Ishikawa (cell line): Measurements from ENCODE around the gene THSD1.

ENCODE experiments used
- CEBPB ChIP-seq: IDR thresholded peaks from 2 replicates; pipeline ENCODE4 v1.6.1; 2012
- CREB1 ChIP-seq: IDR thresholded peaks from 2 replicates; pipeline ENCODE4 v1.6.1; 2012; ENCODE audit warnings: low read depth
- EGR1 ChIP-seq: IDR thresholded peaks from 2 replicates; pipeline ENCODE4 v1.6.1; 2012
- EP300 ChIP-seq: IDR thresholded peaks from 2 replicates; pipeline ENCODE4 v1.6.1; 2012; ENCODE audit warnings: borderline replicate concordance
- FOXM1 ChIP-seq: IDR thresholded peaks from 2 replicates; pipeline ENCODE4 v1.6.1; 2012; ENCODE audit warnings: low read depth, borderline replicate concordance
- MAX ChIP-seq: IDR thresholded peaks from 2 replicates; pipeline ENCODE4 v1.6.1; 2012
- NFIC ChIP-seq: IDR thresholded peaks from 2 replicates; pipeline ENCODE4 v1.6.1; 2012
- RAD21 ChIP-seq: IDR thresholded peaks from 2 replicates; pipeline ENCODE4 v1.6.1; 2012; ENCODE audit warnings: low read depth
- TAF1 ChIP-seq: IDR thresholded peaks from 2 replicates; pipeline ENCODE4 v1.6.1; 2012; ENCODE audit warnings: low read depth, mild to moderate bottlenecking
- TCF12 ChIP-seq: IDR thresholded peaks from 2 replicates; pipeline ENCODE4 v1.6.1; 2012; ENCODE audit warnings: low read depth
- TEAD4 ChIP-seq: IDR thresholded peaks from 2 replicates; pipeline ENCODE4 v1.6.1; 2012
- YY1 ChIP-seq: IDR thresholded peaks from 2 replicates; pipeline ENCODE4 v1.6.1; 2012; ENCODE audit warnings: low read depth
- ZBTB7A ChIP-seq: IDR thresholded peaks from 2 replicates; pipeline ENCODE4 v1.6.1; 2012; ENCODE audit warnings: low read depth
- TF ChIP-seq, protein P1 (sequence below): IDR thresholded peaks from 2 replicates; pipeline ENCODE4 v1.6.1; 2012
- TF ChIP-seq, protein P2 (sequence below): IDR thresholded peaks from 2 replicates; pipeline ENCODE4 v1.6.1; 2012; ENCODE audit warnings: low read depth, mild to moderate bottlenecking

The THSD1 gene

GRCh38 chr13:52452470-52452869 lies 46.5 kb upstream of the THSD1 start:
- no peak for TF ChIP-seq EGR1
- TF ChIP-seq TCF12: no peak
- no peak for TF ChIP-seq TAF1
- TF ChIP-seq EP300: no peak
- no peak for TF ChIP-seq YY1
- no peak for TF ChIP-seq MAX

DNA sequence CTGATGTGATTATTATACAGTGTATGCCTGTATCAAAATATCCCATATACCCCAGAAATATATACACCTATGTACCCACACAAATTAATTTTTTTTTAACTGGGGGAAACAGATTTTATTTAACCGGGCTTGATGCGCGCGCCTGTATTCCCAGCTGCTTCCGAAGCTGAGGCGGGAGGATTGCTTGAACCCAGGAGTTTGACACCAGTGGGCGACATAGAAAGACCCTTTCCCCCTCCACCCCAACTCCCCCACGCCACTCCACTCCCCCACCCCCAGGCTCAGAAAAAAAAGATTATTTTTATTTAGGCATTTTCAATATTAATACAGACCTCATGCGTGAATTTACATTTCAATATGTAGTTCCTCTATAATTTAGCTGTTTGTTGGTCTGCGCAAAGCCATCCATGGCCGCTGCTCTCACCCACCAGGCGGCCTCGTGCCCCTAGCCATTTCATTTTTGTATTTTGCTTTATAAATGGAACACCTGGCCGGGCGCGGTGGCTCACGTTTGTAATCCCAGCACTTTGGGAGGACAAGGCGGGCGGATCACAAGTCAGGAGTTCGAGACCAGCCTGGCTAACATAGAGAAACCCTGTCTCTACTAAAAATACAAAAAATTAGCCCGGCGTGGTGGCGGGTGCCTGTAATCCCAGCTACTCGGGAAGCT lies 45.3 kb upstream of the THSD1 start:
- TF ChIP-seq CREB1: no peak
- no peak for TF ChIP-seq TCF12
- no peak for TF ChIP-seq MAX
- no peak for TF ChIP-seq EP300
- TF ChIP-seq, protein P1, sequence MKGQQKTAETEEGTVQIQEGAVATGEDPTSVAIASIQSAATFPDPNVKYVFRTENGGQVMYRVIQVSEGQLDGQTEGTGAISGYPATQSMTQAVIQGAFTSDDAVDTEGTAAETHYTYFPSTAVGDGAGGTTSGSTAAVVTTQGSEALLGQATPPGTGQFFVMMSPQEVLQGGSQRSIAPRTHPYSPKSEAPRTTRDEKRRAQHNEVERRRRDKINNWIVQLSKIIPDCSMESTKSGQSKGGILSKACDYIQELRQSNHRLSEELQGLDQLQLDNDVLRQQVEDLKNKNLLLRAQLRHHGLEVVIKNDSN: no peak
- no peak for TF ChIP-seq YY1
- TF ChIP-seq TAF1: no peak
- no peak for TF ChIP-seq FOXM1
- no peak for TF ChIP-seq TEAD4
- no peak for TF ChIP-seq NFIC
- no peak for TF ChIP-seq ZBTB7A
- TF ChIP-seq CEBPB: no peak
- no peak for TF ChIP-seq RAD21
- TF ChIP-seq, protein P2, sequence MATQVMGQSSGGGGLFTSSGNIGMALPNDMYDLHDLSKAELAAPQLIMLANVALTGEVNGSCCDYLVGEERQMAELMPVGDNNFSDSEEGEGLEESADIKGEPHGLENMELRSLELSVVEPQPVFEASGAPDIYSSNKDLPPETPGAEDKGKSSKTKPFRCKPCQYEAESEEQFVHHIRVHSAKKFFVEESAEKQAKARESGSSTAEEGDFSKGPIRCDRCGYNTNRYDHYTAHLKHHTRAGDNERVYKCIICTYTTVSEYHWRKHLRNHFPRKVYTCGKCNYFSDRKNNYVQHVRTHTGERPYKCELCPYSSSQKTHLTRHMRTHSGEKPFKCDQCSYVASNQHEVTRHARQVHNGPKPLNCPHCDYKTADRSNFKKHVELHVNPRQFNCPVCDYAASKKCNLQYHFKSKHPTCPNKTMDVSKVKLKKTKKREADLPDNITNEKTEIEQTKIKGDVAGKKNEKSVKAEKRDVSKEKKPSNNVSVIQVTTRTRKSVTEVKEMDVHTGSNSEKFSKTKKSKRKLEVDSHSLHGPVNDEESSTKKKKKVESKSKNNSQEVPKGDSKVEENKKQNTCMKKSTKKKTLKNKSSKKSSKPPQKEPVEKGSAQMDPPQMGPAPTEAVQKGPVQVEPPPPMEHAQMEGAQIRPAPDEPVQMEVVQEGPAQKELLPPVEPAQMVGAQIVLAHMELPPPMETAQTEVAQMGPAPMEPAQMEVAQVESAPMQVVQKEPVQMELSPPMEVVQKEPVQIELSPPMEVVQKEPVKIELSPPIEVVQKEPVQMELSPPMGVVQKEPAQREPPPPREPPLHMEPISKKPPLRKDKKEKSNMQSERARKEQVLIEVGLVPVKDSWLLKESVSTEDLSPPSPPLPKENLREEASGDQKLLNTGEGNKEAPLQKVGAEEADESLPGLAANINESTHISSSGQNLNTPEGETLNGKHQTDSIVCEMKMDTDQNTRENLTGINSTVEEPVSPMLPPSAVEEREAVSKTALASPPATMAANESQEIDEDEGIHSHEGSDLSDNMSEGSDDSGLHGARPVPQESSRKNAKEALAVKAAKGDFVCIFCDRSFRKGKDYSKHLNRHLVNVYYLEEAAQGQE: no peak
- no peak for TF ChIP-seq EGR1

- TF ChIP-seq, protein P1: no peak
- TF ChIP-seq ZBTB7A: no peak
- no peak for TF ChIP-seq FOXM1
- TF ChIP-seq EP300: no peak
- no peak for TF ChIP-seq TEAD4
- no peak; the same call in 1 of the 2 replicates for TF ChIP-seq TCF12
- no peak for TF ChIP-seq MAX
- no peak for TF ChIP-seq YY1
- TF ChIP-seq NFIC: no peak
- no peak for TF ChIP-seq TAF1
- TF ChIP-seq CREB1: no peak
- TF ChIP-seq EGR1: no peak
- TF ChIP-seq CEBPB: no peak
- TF ChIP-seq RAD21: no peak
Observed at GRCh38 chr13:52450793-52451116, 44.8 kb upstream of the THSD1 start.

- TF ChIP-seq RAD21 (peak; percentile 72), NFIC (peak; percentile 91), CREB1 (no peak), YY1 (peak; percentile 83), MAX (peak; percentile 77), CEBPB (no peak), EP300 (0 out of 2 replicates have a peak, but pooled peaks have one; percentile 30), FOXM1 (no peak), ZBTB7A (peak; percentile 75; the same call in 1 of the 2 replicates), TEAD4 (no peak; the same call in 1 of the 2 replicates), TCF12 (peak; percentile 22; the same call in 1 of the 2 replicates), TAF1 (peak; percentile 37), EGR1 (no peak; the same call in 1 of the 2 replicates)
- TF ChIP-seq, protein P2: no peak
- TF ChIP-seq, protein P1: peak; percentile 35; the same call in 1 of the 2 replicates
Observed at GRCh38 chr13:52450012-52450792, 44.2 kb upstream of the THSD1 start, which contains the start of gene VPS36. Gene VPS36 (minus strand): TSS chr13:52450634. CDS start chr13:52450594, 40 bp downstream.
